ENCODE data around the gene TNNI2. TPM values are rescaled to one million over a fixed set of nuclear protein-coding genes. Genes with fewer than 3 reads are reported as not detected.
A peak's percentile ranks its signal among the peaks of the same experiment; 100 is the strongest.
"Not testable (repeated sequence)": the region's sequence is repeated elsewhere in the genome, so short reads cannot be mapped to it uniquely, and the experiment has no call there.

The TNNI2 gene
- total RNA-seq, 4 donors from 2014 or later = 4.2 TPM; not detected in 3

GRCh38 chr11:1873048-1873812 is 34.4 kb downstream of the TNNI2 start:
- H3K4me1 ChIP-seq = peaks cover 29 to 70% (median 66%) of the 10 kb centered on the region in 4 donors
- WGBS = 25% methylated on average over 10 of the region's 11 CpGs
- peak overlapping the region; percentile 18 to 65 (median 42) for H3K27ac ChIP-seq (replicated peaks in 1 of 4)
- peak overlapping the region in 3 of 4 donors; percentile 20 to 42 (median 27) for H3K4me3 ChIP-seq
- no peak for DNase-seq (ENCODE audit: extremely low spot score)
- H3K27me3 ChIP-seq = peaks cover 0 to 21% (median 2%) of the 10 kb centered on the region in 4 donors
- H3K9me3 ChIP-seq = no peaks in the 10 kb centered on the region
- TF ChIP-seq CTCF (IDR thresholded peaks at IDR 0.05) (no peak), POLR2AphosphoS5 (IDR thresholded peaks at IDR 0.05) (no peak), POLR2A (IDR thresholded peaks at IDR 0.05; ENCODE audit: low read depth) (no peak)
- intact Hi-C loops (cut with DNase I) = no loop called here
- no peaks in the 10 kb centered on the region for H3K36me3 ChIP-seq

GRCh38 chr11:1873813-1874150 is 35.0 kb downstream of the TNNI2 start:
- H3K4me1 ChIP-seq = peaks cover 29 to 71% (median 67%) of the 10 kb centered on the region in 4 donors
- DNase-seq (ENCODE audit: extremely low spot score); H3K36me3 ChIP-seq; intact Hi-C loops (cut with DNase I); H3K9me3 ChIP-seq: not testable (repeated sequence)
- H3K27ac ChIP-seq (replicated peaks in 1 of 4) = peak overlapping the region; percentile 18 to 65 (median 42)
- peaks cover 0 to 21% (median 2%) of the 10 kb centered on the region in 4 donors for H3K27me3 ChIP-seq
- H3K4me3 ChIP-seq = peak overlapping the region in 1 of 4 donors; percentile 5
- WGBS = 83% methylated on average over 17 of the region's 17 CpGs

- 82% methylated on average over 12 of the region's 17 CpGs for WGBS
- peak overlapping the region in 3 of 4 donors; percentile 1 to 15 (median 2) for H3K4me3 ChIP-seq
- DNase-seq (ENCODE audit: extremely low spot score); H3K9me3 ChIP-seq; H3K36me3 ChIP-seq; intact Hi-C loops (cut with DNase I): not testable (repeated sequence)
- peaks cover 0 to 21% (median 2%) of the 10 kb centered on the region in 4 donors for H3K27me3 ChIP-seq
- peaks cover 30 to 73% (median 65%) of the 10 kb centered on the region in 4 donors for H3K4me1 ChIP-seq
- H3K27ac ChIP-seq (replicated peaks in 1 of 4) = peak overlapping the region; percentile 74 to 84 (median 80)
Observed at GRCh38 chr11:1874441-1875092, 35.8 kb downstream of the TNNI2 start.

- Histone ChIP-seq H3K36me3 (no peaks in the 10 kb centered on the region), H3K4me1 (peaks cover 37 to 78% (median 67%) of the 10 kb centered on the region in 4 donors), H3K9me3 (no peaks in the 10 kb centered on the region), H3K27me3 (peaks cover 0 to 19% (median 2%) of the 10 kb centered on the region in 4 donors), H3K27ac (replicated peaks in 1 of 4) (peak overlapping the region; percentile 74 to 84 (median 80)), H3K4me3 (peak overlapping the region in 3 of 4 donors; percentile 2 to 15 (median 12))
- intact Hi-C loops (cut with DNase I) = no loop called here
- WGBS = 58% methylated on average over 14 of the region's 28 CpGs
- DNase-seq (ENCODE audit: extremely low spot score) = no peak
- TF ChIP-seq POLR2A (IDR thresholded peaks at IDR 0.05; ENCODE audit: low read depth) (no peak), EP300 (IDR thresholded peaks at IDR 0.05) (no peak), CTCF (IDR thresholded peaks at IDR 0.05) (no peak), POLR2AphosphoS5 (IDR thresholded peaks at IDR 0.05) (no peak)
Observed at GRCh38 chr11:1875093-1875850, 36.5 kb downstream of the TNNI2 start.

GRCh38 chr11:1875851-1876301 is 37.1 kb downstream of the TNNI2 start:
- DNase-seq (ENCODE audit: extremely low spot score); intact Hi-C loops (cut with DNase I); H3K36me3 ChIP-seq; H3K9me3 ChIP-seq: not testable (repeated sequence)
- peaks cover 0 to 13% (median 0%) of the 10 kb centered on the region in 4 donors for H3K27me3 ChIP-seq
- peak overlapping the region; percentile 74 to 84 (median 80) for H3K27ac ChIP-seq (replicated peaks in 1 of 4)
- H3K4me3 ChIP-seq = peak overlapping the region; percentile 18 to 26 (median 23)
- WGBS = 78% methylated on average over 12 of the region's 13 CpGs
- peaks cover 43 to 78% (median 67%) of the 10 kb centered on the region in 4 donors for H3K4me1 ChIP-seq

Measured in esophagus muscularis mucosa (tissue), 4 donors.